ENCODE data around the gene CIDEB.

Gene CIDEB

GRCh38 chr14:24290746-24291145, 17.0 kb downstream of the CIDEB start:
- DNase-seq (ENCODE audit: low read depth), result no peak

GRCh38 chr14:24289649-24290280, 18.0 kb downstream of the CIDEB start:
- no peak for DNase-seq (ENCODE audit: low read depth)

- no peak for DNase-seq (ENCODE audit: low read depth)
These were observed 20.8 kb downstream of the CIDEB start for GRCh38 chr14:24286996-24287395.

DNA sequence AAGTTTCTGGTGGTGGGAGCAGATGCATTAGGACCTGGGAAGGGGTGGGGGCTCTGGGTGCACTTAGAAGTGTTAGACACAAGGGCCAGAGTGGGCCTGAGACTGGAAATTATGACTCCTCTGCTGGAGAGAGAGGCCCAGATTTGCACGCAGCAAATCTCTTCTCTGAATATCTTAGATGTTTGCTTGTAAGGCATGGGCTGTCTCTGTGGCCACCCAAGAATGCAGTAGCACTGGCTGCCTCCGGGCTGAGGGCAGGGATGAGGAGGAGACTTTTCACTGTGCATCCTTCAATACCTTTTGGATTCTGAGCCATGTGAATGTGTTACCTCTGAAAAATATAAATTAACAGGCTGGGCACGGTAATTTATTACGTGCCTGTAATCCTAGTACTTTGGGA, 22.4 kb downstream of the CIDEB start:
- no peak for DNase-seq (ENCODE audit: low read depth)

- no peak for DNase-seq (ENCODE audit: low read depth)
These were observed 23.2 kb downstream of the CIDEB start for GRCh38 chr14:24284501-24285035.

DNA sequence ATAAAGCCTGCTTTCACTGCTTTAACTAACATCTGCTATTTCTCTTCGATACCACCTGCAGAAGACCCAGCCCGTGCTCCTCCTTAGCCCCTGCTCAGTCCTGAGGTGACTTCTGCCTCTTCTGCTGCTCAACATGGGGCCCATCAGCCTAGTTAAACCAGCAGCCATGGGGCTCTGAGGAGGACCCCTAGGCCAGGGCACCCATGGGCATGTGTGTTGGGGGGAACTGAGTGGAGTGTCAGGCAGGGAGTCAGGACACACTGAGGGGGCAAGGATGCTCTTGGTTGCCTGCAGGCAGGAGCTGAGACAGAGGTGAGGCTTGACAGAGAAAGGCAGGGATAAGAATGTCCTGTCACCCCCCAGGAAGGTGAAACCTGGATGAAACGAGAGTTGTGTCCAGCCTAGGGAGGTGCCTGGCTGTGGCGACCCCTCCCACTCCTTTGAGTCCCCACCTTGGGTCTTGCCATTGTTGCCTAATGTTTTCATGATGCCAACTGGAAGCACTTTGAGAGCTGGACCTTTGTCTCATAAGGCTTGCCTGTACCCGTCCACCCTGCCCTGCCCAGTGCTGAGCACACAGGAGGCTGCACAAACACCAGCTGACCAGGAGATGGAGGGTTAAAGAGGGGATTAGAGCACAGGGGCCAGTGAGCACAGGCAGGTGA, 23.8 kb downstream of the CIDEB start:
- DNase-seq (ENCODE audit: low read depth), result no peak

- no peak for DNase-seq (ENCODE audit: low read depth)
These were observed 25.0 kb downstream of the CIDEB start for GRCh38 chr14:24282736-24283135.

DNA sequence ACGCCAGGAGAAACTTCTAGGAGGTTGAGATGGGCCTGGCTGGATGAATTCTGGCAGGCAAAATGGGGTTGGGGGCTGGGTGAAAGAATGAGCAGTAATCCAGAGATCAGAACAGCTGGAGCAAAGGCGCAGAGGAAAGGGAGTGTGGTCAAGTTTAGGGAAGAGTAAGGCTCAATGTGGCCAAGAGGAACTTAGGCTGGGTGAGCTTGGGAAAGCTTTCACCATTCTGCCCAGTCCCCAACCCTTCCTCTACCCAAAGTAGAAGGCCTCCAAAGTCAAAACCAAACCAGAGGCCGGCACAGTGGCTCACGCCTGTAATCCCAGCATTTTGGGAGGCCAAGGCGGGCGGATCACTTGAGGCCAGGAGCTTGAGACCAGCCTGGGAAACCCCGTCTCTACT, 26.1 kb downstream of the CIDEB start:
- DNase-seq (ENCODE audit: low read depth), result no peak

GRCh38 chr14:24280797-24281460, 26.8 kb downstream of the CIDEB start:
- no peak for DNase-seq (ENCODE audit: low read depth)

- DNase-seq (ENCODE audit: low read depth), result no peak
These were observed 28.2 kb downstream of the CIDEB start for GRCh38 chr14:24279301-24280186.

DNA sequence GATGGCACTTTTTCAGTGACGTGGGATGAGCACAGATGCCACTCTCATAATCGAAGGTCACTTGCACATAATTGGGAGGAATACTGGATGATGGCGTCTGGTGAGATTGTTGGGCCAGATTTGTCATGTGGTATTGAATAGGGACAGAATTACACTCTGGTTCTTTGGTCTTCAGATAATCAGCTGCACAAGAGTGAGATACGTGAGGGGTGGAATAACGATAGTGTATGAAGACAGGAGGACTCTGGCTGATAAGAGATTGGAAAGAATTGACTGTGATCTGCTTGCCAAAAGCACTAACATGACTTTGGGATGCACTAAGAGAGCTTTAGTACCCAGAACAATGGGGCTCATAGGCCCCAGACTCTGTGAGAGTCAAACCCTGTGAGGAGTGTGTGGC, 29.4 kb downstream of the CIDEB start:
- no peak for DNase-seq (ENCODE audit: low read depth)

DNA sequence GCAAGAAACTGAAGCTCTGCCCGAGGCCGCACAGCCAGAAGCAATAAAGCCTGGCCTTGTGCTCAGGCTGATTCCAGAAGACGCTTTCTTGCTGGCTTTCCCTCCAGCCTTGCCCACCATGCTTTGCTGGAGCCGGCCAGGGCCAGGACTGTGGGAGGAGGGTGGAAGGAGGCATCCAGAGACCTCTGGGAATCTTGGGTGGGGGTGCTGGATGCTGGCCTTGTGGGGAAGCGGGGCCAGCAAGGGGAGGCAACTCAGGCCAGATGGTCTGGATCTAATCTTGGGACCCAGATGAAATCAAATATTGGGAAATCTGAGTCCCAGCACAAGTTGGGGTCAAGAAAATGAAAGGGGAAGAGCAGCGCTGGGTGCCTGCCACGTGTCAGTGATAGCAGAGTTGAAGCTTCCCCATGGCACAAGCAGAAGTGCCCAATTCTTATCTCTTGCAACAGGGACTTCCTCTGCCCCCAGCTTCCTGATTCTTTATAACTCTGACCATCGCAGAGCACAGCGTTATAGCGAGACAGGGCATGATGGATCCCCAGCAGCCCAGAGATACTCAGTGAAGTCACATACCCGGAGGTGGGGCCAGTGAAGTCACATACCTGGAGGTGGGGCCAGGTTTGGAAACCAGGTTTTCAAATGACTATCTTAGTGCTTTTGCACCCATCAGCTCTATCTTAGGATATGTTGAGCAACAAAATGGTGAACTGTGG, 30.0 kb downstream of the CIDEB start:
- DNase-seq (ENCODE audit: low read depth), result no peak

DNA sequence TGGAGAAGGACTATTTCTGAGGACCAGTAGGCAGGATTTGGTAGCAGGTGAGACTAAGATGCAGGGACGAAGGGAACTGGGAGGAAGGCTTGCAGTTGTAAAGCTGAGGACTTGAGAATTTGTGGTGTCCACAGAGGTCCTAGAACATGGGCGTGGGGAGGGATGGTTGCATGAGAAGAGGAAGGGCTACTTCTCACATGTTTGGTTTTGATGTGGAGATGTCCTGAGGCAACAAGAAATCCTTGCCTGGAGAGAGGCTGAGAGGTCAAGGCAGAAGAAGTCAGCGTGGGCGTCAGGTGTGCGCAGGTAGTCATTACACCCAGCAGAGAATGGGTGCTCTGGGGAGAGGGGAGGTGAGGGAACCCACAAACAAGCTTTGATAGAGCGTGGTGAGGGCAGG, 30.7 kb downstream of the CIDEB start:
- DNase-seq (ENCODE audit: low read depth), result no peak

DNA sequence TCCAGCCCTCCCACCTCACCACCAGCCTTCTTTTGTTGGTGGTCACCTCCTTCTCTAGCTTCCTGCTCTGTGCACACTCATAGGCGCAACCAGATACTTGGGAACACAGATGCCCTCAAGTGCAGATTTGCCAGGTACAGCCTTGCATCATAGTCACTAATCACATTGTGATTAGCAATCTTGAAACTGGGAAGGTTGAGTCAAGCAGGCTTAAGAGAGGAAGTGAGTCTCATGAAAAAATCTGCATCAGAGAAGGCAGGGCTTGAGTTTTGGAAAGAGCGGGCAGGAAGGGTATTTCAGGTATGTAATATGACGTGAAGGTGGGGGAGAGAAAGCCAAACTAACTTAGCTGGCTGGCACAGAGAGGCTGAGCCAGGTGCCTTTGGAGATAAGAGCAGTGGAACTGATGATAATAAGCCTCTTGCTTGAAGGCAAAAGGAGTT, 33.7 kb downstream of the CIDEB start:
- DNase-seq (ENCODE audit: low read depth), result no peak

DNA sequence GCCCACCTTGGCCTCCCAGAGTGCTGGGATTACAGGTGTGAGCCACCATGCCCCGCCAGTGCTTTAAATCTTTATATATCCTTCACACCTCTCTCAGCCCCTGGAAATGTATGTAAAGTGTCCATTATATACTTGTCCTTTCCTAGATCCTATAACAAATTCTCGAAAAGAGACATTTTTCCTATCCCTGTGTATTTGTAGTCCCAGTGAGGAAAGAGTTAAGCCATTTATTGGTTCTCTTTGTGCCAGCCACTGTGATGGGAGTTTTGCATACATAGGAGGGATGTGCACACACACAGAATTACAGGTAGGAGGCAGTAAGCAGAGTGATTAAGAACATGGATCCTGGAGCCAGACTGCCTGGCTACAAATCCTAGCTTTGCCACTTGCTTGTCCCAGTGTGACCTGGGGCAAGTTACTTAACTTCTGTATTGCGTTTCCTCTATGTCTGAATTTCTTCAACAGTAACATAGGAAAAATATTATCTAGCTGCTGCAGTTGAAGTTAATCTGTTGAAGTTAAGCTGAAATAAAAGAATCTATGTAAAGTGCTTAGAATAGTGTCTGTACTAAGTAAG, 34.3 kb downstream of the CIDEB start:
- no peak for DNase-seq (ENCODE audit: low read depth)

DNA sequence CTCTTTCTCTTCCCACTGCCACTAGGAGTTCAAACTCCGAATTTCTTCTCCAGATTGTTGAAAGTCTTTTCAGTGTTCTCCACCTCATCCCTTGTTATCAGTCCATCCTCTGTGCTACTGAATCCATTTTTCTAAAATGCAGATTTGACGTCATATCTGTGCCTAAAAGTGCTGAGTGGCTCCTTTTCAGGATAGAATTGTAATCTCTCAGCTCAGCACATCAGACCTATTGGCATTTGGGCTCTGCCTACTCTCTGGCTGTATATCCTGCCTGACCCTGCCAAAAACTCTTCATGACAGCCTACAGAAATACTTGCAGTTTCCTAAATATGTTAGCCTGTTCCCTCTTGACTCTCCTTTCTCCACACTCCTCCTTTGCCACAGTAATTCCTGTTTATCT, 35.3 kb downstream of the CIDEB start:
- no peak for DNase-seq (ENCODE audit: low read depth)

- no peak for DNase-seq (ENCODE audit: low read depth)
These were observed 35.9 kb downstream of the CIDEB start for GRCh38 chr14:24271834-24272263.

DNA sequence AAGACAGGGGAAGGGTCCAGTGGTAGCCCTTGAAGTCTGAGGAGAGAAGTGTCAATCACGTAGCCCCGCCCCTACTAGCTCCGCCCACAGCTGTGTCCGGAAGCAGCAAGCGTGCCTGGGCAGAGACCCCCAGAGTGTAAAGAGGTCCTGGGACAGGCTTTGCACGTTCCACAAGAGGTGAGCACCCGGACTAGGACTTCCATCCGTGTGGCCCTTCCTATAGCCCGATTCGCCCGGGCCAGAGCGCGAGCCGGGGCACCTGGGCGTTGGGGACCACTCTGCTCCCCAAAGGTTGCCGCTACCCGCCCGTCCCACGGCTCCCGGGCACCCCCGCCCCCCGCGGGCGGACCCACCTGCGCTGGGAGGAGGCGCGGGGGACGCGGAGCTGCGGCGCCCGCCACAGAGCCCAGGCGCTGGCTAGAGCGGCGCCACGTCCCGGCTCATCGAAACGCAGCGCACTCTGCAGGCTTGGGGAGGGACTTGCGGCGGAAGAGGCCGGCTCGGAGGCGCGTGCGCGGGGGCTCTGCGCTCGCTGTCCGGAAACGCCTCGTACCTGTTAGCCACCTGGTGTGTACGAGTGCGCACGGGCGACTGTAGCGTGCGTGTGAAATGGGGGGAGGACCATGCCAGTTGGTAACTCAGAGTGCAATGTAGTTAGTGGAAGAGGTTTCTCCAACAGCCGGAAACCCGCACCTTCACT, 36.5 kb downstream of the CIDEB start, which contains the start of gene RABGGTA:
RABGGTA (minus strand) TSS at position 464 of the 700 bp plus-strand sequence. CDS start 482 bp downstream, outside the sequence.
- no peak for DNase-seq (ENCODE audit: low read depth)

DNA sequence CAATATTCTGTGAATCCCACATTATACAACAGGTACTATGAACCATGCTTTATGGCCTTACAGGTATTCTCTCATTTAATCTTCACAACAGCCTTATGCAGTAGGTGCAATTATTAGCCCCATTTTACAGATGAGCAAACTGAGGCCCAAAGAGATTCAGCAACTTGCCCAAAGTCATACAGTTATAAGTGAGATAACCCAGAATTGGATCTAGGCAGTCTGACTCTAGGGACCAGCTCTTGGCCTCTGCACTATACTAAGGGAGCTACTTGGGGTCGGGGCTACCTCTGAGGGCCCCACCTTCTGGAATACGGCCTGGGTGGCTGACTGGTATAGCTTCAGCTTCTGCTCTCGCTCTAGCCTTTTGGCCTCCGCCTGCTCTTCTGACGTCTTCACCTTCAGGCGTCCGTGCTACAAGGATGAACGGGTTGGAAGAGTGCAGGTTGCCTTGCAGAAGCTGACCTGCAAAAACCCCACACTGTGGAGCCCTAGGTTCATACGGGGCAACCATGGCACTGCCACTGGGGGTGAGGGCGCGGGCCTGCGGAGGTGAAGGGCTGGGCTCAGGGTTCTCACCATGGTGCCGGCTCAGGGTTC, 37.1 kb downstream of the CIDEB start:
- no peak for DNase-seq (ENCODE audit: low read depth)
